ENCODE measurements around the gene C1QTNF9B.

GRCh38 chr13:23850134-23850533 is 47.2 kb downstream of the C1QTNF9B start:
- TF ChIP-seq CTCF (IDR thresholded peaks at IDR 0.05; ENCODE audit: insufficient read depth, low read depth, low read length), result no peak
- TF ChIP-seq EZH2 (IDR thresholded peaks at IDR 0.05; ENCODE audit: insufficient read depth, low read length), result no peak

All from astrocyte (in vitro differentiated cells and primary cell).